Vagina (tissue), 2 donors: Measurements from ENCODE around the gene DSCAML1. TPM values are rescaled to one million over a fixed set of nuclear protein-coding genes. Genes with fewer than 3 reads are reported as not detected.

Experiments used
- DNase-seq, 2 donors: peaks; one replicate each; pipeline ENCODE4 v3.0.0-alpha.2; 2017; ENCODE audit errors: extremely low spot score in 2 of 2
- H3K27ac ChIP-seq: fragments of 200-600 bp; sonication (generic); one replicate; pipeline ENCODE4 v1.5.1; 2019
- H3K27me3 ChIP-seq: fragments of 200-600 bp; sonication (generic); one replicate; pipeline ENCODE4 v1.5.1; 2019
- H3K36me3 ChIP-seq, 2 donors: fragments of 200-600 bp; sonication (generic); one replicate each; pipeline ENCODE4 v1.5.1; 2017 to 2019
- H3K4me1 ChIP-seq: fragments of 200-600 bp; sonication (generic); one replicate; pipeline ENCODE4 v1.5.1; 2019
- H3K4me3 ChIP-seq, 2 donors: fragments of 200-600 bp; sonication (generic); 1 replicate in 1 of 2; 2 replicates in 1 of 2; pipeline ENCODE4 v1.5.1; 2016 to 2019
- H3K9me3 ChIP-seq: fragments of 200-600 bp; sonication (generic); one replicate; pipeline ENCODE4 v1.5.1; 2019
- CTCF ChIP-seq, 3 experiments: fragments of 450-650 bp in 2 of 3; fragments of 200-600 bp in 1 of 3; sonication (generic) in 1 of 3; IDR thresholded peaks; one replicate each; pipeline ENCODE4 v1.5.1; 2017 to 2019; ENCODE audit warnings: antibody characterized with exemption in 3 of 3, mild to moderate bottlenecking in 2 of 3, moderate library complexity in 2 of 3
- POLR2A ChIP-seq, 2 donors: fragments of 450-650 bp; IDR thresholded peaks; one replicate each; pipeline ENCODE4 v1.6.1; 2017; ENCODE audit warnings: antibody characterized with exemption in 2 of 2, mild to moderate bottlenecking in 2 of 2, moderate library complexity in 2 of 2
- POLR2AphosphoS5 ChIP-seq, 2 donors: sonication (generic); formaldehyde crosslinking; IDR thresholded peaks; one replicate each; pipeline ENCODE4 v1.9.0; 2017; ENCODE audit warnings: antibody characterized with exemption in 2 of 2, mild to moderate bottlenecking in 2 of 2, low read depth in 1 of 2; ENCODE audit not compliant: insufficient read depth in 1 of 2
- intact Hi-C: fragments of 100-400 bp; cut with DNase I; formaldehyde crosslinking; loops from one replicate; pipeline ENCODE4 v1.15.1; 2023
- total RNA-seq: library from RNA; depleted of rRNA; stranded (reverse); fragments of >200 nt; gene quantifications from one replicate; pipeline ENCODE4 v1.2.3, GENCODE V29; 2016

The DSCAML1 gene
- total RNA-seq, 1 donor from 2014 or later: 0.25 TPM

GRCh38 chr11:117471776-117472175 lies 325.2 kb downstream of the DSCAML1 start:
- Histone ChIP-seq H3K36me3 (no peaks in the 10 kb centered on the region), H3K4me3 (no peak overlapping the region), H3K4me1 (no peaks in the 10 kb centered on the region), H3K9me3 (no peaks in the 10 kb centered on the region), H3K27ac (no peak overlapping the region), H3K27me3 (no peaks in the 10 kb centered on the region)
- TF ChIP-seq POLR2A (IDR thresholded peaks at IDR 0.05): no peak
- no peak for TF ChIP-seq POLR2AphosphoS5 (IDR thresholded peaks at IDR 0.05; ENCODE audit: insufficient read depth in 1 of 2, low read depth in 1 of 2)
- TF ChIP-seq CTCF (IDR thresholded peaks at IDR 0.05): no peak
- intact Hi-C loops: no loop called here
- DNase-seq: no peak

- intact Hi-C loops: no loop called here
- H3K9me3 ChIP-seq: no peaks in the 10 kb centered on the region
- DNase-seq: no peak
- H3K4me3 ChIP-seq: no peak overlapping the region
- H3K4me1 ChIP-seq: no peaks in the 10 kb centered on the region
- no peaks in the 10 kb centered on the region for H3K36me3 ChIP-seq
- H3K27ac ChIP-seq: no peak overlapping the region
- H3K27me3 ChIP-seq: no peaks in the 10 kb centered on the region
- TF ChIP-seq CTCF (IDR thresholded peaks at IDR 0.05) (no peak), POLR2A (IDR thresholded peaks at IDR 0.05) (no peak), POLR2AphosphoS5 (IDR thresholded peaks at IDR 0.05; ENCODE audit: insufficient read depth in 1 of 2, low read depth in 1 of 2) (no peak)
These were observed 326.4 kb downstream of the DSCAML1 start for GRCh38 chr11:117470576-117470975.

- H3K9me3 ChIP-seq: no peaks in the 10 kb centered on the region
- H3K36me3 ChIP-seq: no peaks in the 10 kb centered on the region
- no peak overlapping the region for H3K4me3 ChIP-seq
- TF ChIP-seq POLR2A (IDR thresholded peaks at IDR 0.05) (no peak), POLR2AphosphoS5 (IDR thresholded peaks at IDR 0.05; ENCODE audit: insufficient read depth in 1 of 2, low read depth in 1 of 2) (no peak), CTCF (IDR thresholded peaks at IDR 0.05) (no peak)
- intact Hi-C loops: no loop called here
- no peaks in the 10 kb centered on the region for H3K27me3 ChIP-seq
- no peaks in the 10 kb centered on the region for H3K4me1 ChIP-seq
- H3K27ac ChIP-seq: no peak overlapping the region
- no peak for DNase-seq
These were observed 328.1 kb downstream of the DSCAML1 start for GRCh38 chr11:117468888-117469287.

- no peak for DNase-seq
- H3K9me3 ChIP-seq: no peaks in the 10 kb centered on the region
- TF ChIP-seq CTCF (IDR thresholded peaks at IDR 0.05): no peak
- TF ChIP-seq POLR2A (IDR thresholded peaks at IDR 0.05): no peak
- TF ChIP-seq POLR2AphosphoS5 (IDR thresholded peaks at IDR 0.05; ENCODE audit: insufficient read depth in 1 of 2, low read depth in 1 of 2): no peak
- intact Hi-C loops: no loop called here
- no peaks in the 10 kb centered on the region for H3K27me3 ChIP-seq
- H3K36me3 ChIP-seq: no peaks in the 10 kb centered on the region
- H3K4me1 ChIP-seq: no peaks in the 10 kb centered on the region
- no peak overlapping the region for H3K27ac ChIP-seq
- H3K4me3 ChIP-seq: no peak overlapping the region
These were observed 329.2 kb downstream of the DSCAML1 start for GRCh38 chr11:117467770-117468169.

GRCh38 chr11:117466966-117467365 lies 330.1 kb downstream of the DSCAML1 start:
- no peak for DNase-seq
- Histone ChIP-seq H3K9me3 (no peaks in the 10 kb centered on the region), H3K27me3 (no peaks in the 10 kb centered on the region), H3K27ac (no peak overlapping the region), H3K36me3 (no peaks in the 10 kb centered on the region), H3K4me3 (no peak overlapping the region), H3K4me1 (no peaks in the 10 kb centered on the region)
- no peak for TF ChIP-seq POLR2A (IDR thresholded peaks at IDR 0.05)
- intact Hi-C loops: no loop called here
